Kidney epithelial cell (primary cell): Measurements from ENCODE around the gene CRIP3. TPM values are rescaled to one million over a fixed set of nuclear protein-coding genes. Genes with fewer than 3 reads are reported as not detected.

Experiments used
- DNase-seq: peaks from one replicate; pipeline ENCODE4 v3.0.0-alpha.2; 2010; ENCODE audit warnings: low read depth
- H3K27me3 ChIP-seq: 2 replicates; pipeline ENCODE4 v1.6.0; 2011; ENCODE audit warnings: low read length; ENCODE audit not compliant: control insufficient read depth, insufficient read depth
- H3K36me3 ChIP-seq: 2 replicates; pipeline ENCODE4 v1.5.1; 2011; ENCODE audit warnings: low read length; ENCODE audit not compliant: control insufficient read depth, insufficient read depth
- H3K4me3 ChIP-seq: 2 replicates; pipeline ENCODE4 v1.5.1; 2011; ENCODE audit warnings: low read depth, mild to moderate bottlenecking, control low read depth, low read length
- total RNA-seq: library from RNA; depleted of rRNA; stranded (reverse); fragments of >200 nt; gene quantifications from 2 replicates; pipeline ENCODE4 v1.2.3, GENCODE V29; 2015
- TF ChIP-seq, protein P1 (sequence below): IDR thresholded peaks from 2 replicates; pipeline ENCODE4 v1.5.1; 2011; ENCODE audit warnings: mild to moderate bottlenecking, moderate library complexity, low read length, control low read depth, inconsistent platforms; ENCODE audit not compliant: insufficient read depth, poor library complexity, severe bottlenecking

CRIP3 gene
- total RNA-seq, 1 donor from 2014 or later: 0.67 TPM

DNA sequence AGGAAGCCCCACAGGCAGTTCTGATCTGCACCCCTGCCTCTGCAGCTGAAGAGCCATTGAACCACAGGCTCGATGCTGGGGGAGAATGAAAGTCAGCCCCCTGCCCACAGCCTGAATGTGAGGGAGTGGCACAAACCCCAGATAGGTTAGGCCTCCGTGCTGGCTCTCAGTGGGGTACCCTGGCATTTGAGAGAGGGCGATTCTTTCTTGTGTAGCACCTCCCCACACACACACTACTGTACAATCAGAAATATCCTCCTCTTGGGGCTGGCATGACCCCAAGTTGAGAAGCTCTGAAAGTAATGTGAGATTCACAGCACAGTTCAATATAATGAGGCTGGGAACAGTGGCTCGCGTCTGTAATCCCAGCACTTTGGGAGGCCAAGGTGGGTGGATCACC is 47.4 kb downstream of the CRIP3 start:
- Histone ChIP-seq H3K36me3 (no peaks in the 10 kb centered on the region), H3K4me3 (no peak overlapping the region), H3K27me3 (peaks cover 9% of the 10 kb centered on the region)
- TF ChIP-seq, protein P1, sequence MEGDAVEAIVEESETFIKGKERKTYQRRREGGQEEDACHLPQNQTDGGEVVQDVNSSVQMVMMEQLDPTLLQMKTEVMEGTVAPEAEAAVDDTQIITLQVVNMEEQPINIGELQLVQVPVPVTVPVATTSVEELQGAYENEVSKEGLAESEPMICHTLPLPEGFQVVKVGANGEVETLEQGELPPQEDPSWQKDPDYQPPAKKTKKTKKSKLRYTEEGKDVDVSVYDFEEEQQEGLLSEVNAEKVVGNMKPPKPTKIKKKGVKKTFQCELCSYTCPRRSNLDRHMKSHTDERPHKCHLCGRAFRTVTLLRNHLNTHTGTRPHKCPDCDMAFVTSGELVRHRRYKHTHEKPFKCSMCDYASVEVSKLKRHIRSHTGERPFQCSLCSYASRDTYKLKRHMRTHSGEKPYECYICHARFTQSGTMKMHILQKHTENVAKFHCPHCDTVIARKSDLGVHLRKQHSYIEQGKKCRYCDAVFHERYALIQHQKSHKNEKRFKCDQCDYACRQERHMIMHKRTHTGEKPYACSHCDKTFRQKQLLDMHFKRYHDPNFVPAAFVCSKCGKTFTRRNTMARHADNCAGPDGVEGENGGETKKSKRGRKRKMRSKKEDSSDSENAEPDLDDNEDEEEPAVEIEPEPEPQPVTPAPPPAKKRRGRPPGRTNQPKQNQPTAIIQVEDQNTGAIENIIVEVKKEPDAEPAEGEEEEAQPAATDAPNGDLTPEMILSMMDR: no peak
- no peak for DNase-seq

DNA sequence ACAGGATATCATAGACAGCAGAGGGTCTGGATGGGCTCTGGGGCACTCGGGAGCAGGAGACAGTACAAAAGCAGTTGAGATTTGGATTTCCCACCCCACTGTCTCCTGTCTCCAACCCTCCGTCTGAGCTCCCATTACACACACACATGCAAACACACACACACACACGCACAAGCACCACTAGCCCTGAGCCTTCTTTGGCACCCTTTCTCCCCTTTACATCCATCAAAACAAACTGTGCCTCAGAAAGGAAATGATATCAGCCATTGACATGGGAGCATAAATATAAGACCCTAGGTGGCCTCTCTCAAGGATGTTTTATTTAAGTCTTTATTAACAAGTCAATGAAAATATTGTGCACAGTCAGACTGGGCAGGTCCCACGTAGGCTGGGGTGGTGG is 47.8 kb downstream of the CRIP3 start:
- Histone ChIP-seq H3K36me3 (no peaks in the 10 kb centered on the region), H3K4me3 (no peak overlapping the region), H3K27me3 (peaks cover 9% of the 10 kb centered on the region)
- TF ChIP-seq, protein P1: no peak
- DNase-seq: no peak

- Histone ChIP-seq H3K4me3 (no peak overlapping the region), H3K27me3 (peaks cover 9% of the 10 kb centered on the region), H3K36me3 (no peaks in the 10 kb centered on the region)
- DNase-seq: no peak
- TF ChIP-seq, protein P1: no peak
These were observed 49.6 kb downstream of the CRIP3 start for GRCh38 chr6:43258807-43259686.

DNA sequence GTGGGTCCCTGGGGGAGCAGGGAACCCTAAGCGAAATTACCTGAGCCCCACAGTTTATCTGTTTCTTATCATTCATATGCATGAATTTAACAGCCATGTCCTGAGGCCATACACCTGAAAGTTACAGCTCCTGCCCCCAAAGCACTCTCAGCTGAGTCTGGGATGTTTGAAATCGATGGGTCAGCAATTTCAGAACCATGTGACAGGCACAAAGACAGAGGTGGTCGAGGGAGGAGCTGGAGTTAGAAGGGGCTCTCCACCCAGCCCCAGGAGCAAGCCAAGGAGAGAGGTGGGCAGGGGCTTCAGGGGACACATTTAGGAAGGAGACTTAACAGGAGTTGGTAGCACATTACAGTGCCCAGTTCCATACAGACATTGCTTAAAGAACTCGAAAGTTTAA is 50.4 kb downstream of the CRIP3 start:
- TF ChIP-seq, protein P1: no peak
- Histone ChIP-seq H3K4me3 (no peak overlapping the region), H3K36me3 (no peaks in the 10 kb centered on the region), H3K27me3 (peaks cover 12% of the 10 kb centered on the region)
- no peak for DNase-seq

GRCh38 chr6:43257367-43258145 is 51.1 kb downstream of the CRIP3 start:
- DNase-seq: no peak
- Histone ChIP-seq H3K27me3 (peaks cover 12% of the 10 kb centered on the region), H3K4me3 (no peak overlapping the region), H3K36me3 (no peaks in the 10 kb centered on the region)
- TF ChIP-seq, protein P1: no peak
